ENCODE measurements around the gene GLRX.

GLRX gene

DNA sequence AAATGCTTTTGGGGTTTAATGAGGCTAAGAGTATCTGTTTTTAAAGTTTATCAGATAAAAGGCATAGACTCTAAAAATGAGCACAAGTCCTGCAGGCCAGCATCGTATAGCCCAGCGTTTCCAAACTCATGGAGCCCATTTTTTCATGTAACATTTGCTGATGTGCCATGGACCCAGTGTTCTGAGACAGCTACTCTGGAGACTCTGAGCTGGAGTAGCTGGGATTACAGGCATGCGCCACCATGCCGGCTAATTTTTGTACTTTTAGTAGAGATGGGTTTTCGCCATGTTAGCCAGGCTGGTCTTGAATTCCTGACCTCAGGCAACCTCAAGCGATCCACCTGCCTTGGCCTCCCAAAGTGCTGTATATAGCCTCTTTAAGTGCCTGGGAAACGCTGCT, 15.8 kb downstream of the GLRX start:
- DNase-seq = no peak

DNA sequence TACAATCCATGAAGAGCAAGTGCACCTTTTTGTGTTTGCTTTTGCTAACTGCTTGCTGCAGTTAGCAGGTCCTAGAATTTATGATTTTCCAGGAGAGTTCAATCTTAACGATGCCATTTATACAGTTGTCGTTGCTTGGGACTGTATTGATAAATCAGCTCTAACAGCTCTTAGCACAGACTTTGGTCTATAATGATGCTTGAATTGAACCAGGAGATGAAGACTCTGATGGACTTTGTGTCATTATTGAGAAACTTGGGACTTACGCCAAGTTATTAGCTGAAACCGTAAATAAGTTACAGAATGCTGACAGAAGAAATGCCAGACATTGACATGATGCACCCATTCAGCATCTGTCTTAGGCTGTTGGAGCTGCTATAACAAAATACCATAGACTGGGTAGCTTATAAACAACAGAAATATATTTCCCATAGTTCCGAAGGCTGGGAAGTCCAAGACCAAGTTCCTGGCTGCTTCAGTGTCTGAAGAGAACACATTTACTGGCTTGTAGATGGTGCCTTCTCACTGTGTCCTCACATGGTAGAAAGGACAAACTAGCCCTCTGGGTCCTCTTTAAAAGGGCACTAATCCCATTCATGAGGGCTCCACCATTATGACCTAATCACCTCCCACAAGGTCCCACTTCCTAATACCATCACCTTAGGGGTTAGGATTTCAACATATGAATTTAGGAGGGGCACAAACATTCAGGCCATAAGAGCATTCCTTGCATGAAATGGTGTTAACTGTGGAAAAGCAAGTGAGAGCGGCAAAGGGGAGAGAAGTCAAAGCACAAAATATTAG, 17.6 kb downstream of the GLRX start:
- DNase-seq = no peak

GRCh38 chr5:95803271-95804148, 19.0 kb downstream of the GLRX start:
- no peak for DNase-seq

DNA sequence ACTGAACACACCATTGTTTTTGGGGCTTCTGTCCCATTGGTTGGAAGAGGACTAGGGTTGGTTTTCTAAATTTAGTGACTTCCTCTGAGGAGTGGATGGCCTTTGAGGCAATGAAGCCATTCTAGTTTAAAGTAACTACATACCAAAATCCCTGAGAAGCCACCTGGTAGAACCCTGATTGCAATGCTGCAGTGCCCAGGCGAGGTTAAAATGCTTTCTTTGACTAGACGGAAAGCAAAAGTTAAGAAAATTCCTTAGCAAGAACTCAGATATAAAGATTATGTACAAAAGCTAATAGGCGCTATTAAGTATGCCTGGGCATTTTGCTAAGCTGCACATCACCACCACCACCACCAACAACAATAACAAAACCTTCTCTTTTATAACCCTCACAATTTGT, 20.6 kb downstream of the GLRX start:
- DNase-seq = no peak

GRCh38 chr5:95801532-95801931, 21.0 kb downstream of the GLRX start:
- DNase-seq = no peak

DNA sequence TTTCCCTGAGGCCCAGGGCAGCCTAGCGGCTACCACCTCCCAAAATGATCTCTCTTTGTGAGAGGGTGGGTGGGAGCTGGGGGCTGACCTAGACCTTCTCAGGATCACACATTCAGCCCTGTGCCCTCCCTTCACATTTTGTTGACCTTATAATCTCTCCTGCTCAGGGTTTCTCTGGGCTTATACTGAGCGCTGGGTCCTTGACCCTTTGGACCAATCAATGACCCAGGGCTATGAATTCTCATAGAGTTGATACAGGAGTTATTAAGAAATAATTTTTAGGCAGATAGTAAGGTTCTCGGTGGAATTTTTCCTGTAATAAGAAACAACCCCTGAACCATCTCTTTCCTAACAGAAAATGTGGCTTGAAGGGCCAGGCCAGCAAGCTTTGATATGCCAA, 22.0 kb downstream of the GLRX start:
- DNase-seq = no peak

DNA sequence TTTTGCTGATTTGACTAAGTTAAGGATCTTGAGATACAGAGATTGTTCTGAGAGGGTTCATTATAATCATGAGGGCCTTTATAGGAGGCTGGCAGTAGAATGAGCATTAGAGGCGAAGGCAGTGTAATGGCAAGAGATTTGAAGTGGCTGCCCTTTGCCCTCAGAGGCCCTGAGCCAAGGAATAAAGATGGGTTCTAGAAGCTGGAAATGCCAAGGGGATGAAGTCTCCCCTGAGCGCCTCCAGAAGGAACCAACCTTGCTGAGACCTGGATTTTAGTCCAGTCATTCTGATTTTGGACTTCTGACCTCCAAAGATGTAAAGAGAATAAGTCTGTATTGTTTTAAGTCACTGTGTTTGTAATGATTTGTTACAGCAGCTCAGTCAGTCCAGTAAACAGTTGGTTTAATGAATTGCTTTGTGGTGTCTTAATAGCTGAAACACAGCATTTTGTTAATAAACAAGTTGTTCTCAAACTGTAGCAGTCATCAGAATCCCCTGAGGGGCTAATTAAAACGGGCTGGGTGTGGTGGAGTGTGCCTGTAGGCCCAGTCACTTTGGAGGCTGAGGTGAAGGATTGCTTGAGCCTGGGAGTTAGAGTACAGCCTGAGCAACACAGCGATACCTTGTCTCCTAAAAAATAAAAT, 23.2 kb downstream of the GLRX start:
- DNase-seq = no peak

- DNase-seq = no peak
Observed at GRCh38 chr5:95798545-95798944, 24.0 kb downstream of the GLRX start.

DNA sequence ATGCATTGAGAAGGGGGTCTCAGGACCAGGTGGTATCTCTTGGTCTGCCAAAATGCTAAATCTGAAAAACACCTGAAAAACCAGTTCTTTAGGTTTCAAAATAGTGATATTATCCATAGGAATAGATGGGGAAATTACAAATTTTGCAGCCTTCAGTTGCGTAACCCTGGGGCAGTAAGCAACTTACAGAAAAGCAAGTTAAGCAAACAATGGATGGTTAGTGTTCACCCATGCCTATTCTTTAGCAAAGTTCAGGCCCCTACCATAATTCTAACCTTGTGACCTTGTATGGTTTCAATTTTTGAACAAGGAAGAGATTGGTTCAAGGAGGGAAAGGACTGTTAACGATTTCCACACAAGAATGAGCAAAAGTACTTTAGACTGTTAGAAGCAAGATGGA, 24.5 kb downstream of the GLRX start:
- no peak for DNase-seq

DNA sequence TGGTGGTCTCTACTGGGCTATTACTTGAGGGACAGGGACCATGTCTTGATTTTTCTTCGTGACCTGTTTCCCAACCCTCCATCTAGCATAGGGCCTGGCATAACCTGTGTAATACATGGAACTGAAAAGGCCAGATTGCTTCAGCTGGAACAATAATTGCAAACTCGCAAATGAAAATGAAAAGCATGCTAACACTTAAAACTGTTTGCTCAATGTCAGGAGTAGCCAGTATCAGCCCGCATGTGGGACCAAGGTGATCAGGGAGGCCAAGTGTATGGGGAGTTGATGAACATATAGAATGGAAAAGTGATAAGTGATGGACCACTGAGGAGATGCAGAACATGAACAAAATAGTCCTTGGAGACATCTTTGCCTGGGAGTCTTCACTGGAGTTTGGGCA, 25.2 kb downstream of the GLRX start:
- DNase-seq = no peak

GRCh38 chr5:95794070-95794516, 28.4 kb downstream of the GLRX start:
- peak; percentile 55 for DNase-seq

- DNase-seq = no peak
Observed at GRCh38 chr5:95791751-95792150, 30.8 kb downstream of the GLRX start.

DNA sequence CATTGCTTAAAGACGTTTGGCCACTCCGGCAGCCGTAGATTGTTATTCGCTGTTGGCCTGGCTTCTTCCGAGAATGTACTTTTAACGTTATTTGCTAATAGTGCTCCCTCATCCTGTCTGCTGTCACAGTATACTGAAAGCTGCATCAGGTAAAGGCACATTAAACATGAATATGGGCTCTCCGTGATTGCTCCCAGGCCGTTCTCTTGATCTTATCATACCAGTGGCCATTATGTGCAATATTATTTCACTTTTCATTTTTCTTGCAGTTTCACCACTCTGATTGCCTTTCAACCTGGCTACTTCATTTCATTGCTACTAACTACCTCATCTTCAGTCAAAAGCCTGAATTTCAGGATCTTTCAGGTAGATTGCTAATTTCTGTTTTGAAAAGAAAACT, 34.0 kb downstream of the GLRX start:
- DNase-seq = no peak

DNA sequence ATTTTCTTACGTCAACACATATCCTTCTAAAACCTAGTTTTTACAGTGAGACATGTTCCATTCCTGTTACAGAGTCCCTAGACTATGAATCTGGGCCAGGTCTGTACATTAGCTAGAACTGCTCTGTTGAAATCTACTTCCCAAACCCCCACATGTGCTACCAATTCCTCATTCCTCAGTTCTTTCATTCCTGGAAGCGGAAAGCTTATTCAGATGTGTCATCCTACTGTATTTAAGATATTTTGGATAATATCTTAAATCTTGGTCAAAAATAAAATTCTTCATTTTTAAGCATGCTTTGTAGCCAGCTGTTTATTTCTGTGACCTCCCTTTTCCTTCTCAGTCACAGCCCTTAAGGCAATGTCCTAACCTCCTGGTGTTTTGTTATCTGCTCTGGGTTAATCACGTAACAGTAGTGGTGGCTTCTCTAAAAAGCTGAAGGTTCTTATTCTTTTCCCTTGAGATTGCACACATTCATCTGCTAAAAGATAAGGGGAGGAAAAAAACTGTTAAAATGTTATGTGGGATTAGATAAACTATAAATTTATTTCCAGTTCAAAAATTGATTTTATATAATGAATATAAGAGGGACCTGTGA, 35.6 kb downstream of the GLRX start:
- peak; percentile 64 for DNase-seq

DNA sequence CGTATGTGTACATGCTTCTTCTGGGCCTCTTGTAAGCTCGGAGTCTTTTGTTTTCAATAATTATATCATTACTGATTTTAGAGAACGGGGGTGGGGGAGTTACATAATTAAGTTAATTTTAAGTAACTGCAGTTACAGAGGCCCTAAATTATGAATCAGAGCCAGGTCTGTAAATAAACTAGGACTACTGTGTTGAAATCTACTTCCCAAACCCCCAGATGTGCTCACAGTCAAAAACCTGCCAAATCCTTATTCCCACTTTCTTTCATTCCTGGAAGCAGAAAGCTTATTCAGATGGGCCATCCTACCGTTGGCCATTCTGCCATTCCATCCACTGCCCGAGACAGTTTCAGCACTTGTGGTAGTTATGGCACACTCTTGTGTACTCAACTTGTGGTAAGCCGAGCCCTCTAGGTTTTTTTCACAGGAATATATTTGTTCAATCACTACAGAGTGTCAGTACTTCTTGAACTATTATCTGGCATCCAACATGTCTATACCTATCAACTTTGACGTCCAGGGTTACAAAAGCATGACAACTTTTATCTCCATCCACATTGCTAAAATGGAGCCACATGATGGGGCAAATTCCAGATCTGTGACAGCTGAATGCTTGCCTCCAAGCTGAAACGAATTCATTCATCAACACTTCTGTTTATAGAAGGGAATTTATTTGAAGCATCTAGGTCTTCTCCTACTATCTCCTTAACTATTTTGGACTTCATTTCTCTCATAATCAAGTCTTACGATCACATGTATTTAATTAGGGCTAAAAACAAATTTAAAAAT, 37.8 kb downstream of the GLRX start:
- no peak for DNase-seq

GRCh38 chr5:95783661-95784060, 38.9 kb downstream of the GLRX start:
- DNase-seq = no peak

DNA sequence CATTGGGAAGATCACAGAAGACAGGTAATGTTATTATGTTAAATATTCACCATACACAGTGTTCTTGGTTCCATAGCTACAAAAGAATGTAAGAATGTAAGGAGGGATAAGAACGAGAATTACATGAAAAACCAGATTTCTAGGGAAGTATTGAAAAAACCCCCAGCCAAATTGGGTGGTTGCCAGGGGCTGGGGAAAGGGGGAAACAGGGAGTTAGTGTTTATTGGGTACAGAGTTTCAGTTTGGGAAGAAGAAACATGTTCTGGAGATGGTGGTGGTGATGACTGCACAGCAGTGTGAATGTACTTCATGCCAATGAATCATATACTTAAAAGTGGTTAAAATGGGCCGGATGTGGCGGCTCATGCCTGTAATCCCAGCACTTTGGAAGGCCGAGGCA, 40.3 kb downstream of the GLRX start:
- no peak for DNase-seq

DNA sequence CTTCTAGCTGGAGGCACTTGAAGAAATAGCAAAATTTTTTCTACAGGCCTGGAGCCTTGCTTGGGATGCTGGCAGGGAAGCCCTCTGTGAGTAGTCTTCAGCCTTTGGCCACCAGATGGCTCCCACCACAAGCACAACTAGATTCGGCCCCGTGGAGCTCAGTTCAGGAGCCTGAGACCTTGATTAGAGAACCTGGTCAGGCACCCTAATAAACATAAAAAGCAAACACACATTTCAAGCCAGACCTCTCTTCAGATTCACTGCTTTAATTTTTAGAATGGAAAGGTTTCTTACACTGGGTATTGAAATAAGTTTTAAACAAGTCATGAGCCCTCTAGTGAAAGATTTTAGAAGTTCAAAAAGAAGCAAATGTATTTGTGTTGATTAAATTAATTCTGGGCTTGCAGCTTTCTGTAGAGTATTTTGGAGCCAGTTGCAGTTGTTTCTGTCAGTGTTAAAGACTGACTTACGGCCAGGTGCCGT, 41.4 kb downstream of the GLRX start:
- peak; percentile 65 for DNase-seq

- peak; percentile 5 for DNase-seq
Observed at GRCh38 chr5:95780597-95780996, 41.9 kb downstream of the GLRX start.

DNA sequence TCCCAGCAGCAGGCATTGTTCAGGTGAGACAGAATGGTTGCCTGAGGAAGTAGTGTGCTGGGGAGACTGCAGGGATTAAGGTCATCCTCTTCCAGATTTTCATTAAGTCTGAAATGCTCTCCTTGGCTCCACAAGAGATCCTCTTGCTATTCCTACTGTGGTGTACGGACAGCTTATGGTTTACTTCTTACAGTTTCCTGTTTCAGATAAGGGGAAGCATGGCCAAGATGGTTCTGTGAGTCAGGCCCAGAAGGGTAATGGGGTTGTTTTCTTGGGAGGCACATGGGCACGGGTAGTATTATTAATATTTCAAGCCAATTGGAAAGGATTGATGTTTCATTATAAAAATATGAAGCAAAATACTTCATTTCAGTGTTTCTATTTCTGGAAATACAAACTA, 42.9 kb downstream of the GLRX start:
- no peak for DNase-seq

- no peak for DNase-seq
Observed at GRCh38 chr5:95778713-95779436, 43.7 kb downstream of the GLRX start.

- no peak for DNase-seq
Observed at GRCh38 chr5:95777441-95777840, 45.1 kb downstream of the GLRX start.
